WTC11 (cell line): ENCODE measurements around the gene ANKRD66.

Experiments used
- AR ChIP-seq: fragments of 250-450 bp; sonication (Bioruptor Pico); IDR thresholded peaks from 2 replicates; pipeline ENCODE4 v1.9.0; 2021; ENCODE audit warnings: mild to moderate bottlenecking
- CBFB ChIP-seq: sonication (generic); formaldehyde crosslinking; IDR thresholded peaks from 2 replicates; pipeline ENCODE4 v1.8.1; 2022; ENCODE audit warnings: mild to moderate bottlenecking, low read depth, missing genetic modification reagents
- CTCF ChIP-seq: fragments of 200-600 bp; IDR thresholded peaks from 2 replicates; pipeline ENCODE4 v1.8.0; 2022; ENCODE audit warnings: antibody characterized with exemption
- EMX1 ChIP-seq: fragments of 250-450 bp; sonication (Bioruptor Pico); IDR thresholded peaks from 2 replicates; pipeline ENCODE4 v1.8.0; 2021; ENCODE audit warnings: mild to moderate bottlenecking
- NR2C2 ChIP-seq: sonication (generic); formaldehyde crosslinking; IDR thresholded peaks from 2 replicates; pipeline ENCODE4 v1.8.0; 2022; ENCODE audit warnings: mild to moderate bottlenecking, missing genetic modification reagents
- SMAD4 ChIP-seq: sonication (generic); formaldehyde crosslinking; IDR thresholded peaks from 2 replicates; pipeline ENCODE4 v1.8.0; 2022; ENCODE audit warnings: mild to moderate bottlenecking, missing genetic modification reagents
- SOX15 ChIP-seq: fragments of 250-450 bp; sonication (Bioruptor Pico); IDR thresholded peaks from 2 replicates; pipeline ENCODE4 v1.9.0; 2021; ENCODE audit warnings: mild to moderate bottlenecking
- STAT6 ChIP-seq: sonication (generic); formaldehyde crosslinking; conservative IDR thresholded peaks from 2 replicates; pipeline ENCODE4 v1.8.1; 2023; ENCODE audit warnings: mild to moderate bottlenecking, low read depth, missing genetic modification reagents, moderate library complexity
- USF1 ChIP-seq: sonication (generic); formaldehyde crosslinking; IDR thresholded peaks from 2 replicates; pipeline ENCODE4 v1.8.0; 2022; ENCODE audit warnings: mild to moderate bottlenecking, missing genetic modification reagents
- ZNF219 ChIP-seq: sonication (generic); formaldehyde crosslinking; IDR thresholded peaks from 2 replicates; pipeline ENCODE4 v1.8.0; 2023; ENCODE audit warnings: missing genetic modification reagents, mild to moderate bottlenecking, borderline replicate concordance

- TF ChIP-seq AR (no peak), CTCF (no peak), EMX1 (CRISPR knock-in tag) (no peak), USF1 (CRISPR knock-in tag) (no peak), ZNF219 (CRISPR knock-in tag) (no peak), SMAD4 (CRISPR knock-in tag) (no peak), CBFB (CRISPR knock-in tag) (no peak), SOX15 (CRISPR knock-in tag) (no peak), STAT6 (CRISPR knock-in tag) (no peak), NR2C2 (CRISPR knock-in tag) (no peak)
Measured at GRCh38 chr6:46794068-46794467, 47.3 kb downstream of the ANKRD66 start.
